Right lobe of liver (tissue), 4 donors: ENCODE data around the gene INPP4B.

ENCODE experiments used
- CTCF ChIP-seq, 4 donors: fragments of 200-600 bp in 3 of 4; fragments of 450-650 bp in 1 of 4; IDR thresholded peaks; one replicate each; pipeline versions ENCODE4 v1.5.1 to v1.8.0; 2016 to 2022; ENCODE audit warnings: antibody characterized with exemption in 4 of 4, mild to moderate bottlenecking in 2 of 4
- POLR2A ChIP-seq: fragments of 450-650 bp; IDR thresholded peaks from one replicate; pipeline ENCODE4 v1.6.1; 2017; ENCODE audit warnings: antibody characterized with exemption, mild to moderate bottlenecking
- donor health status: DM: no; HTN: no; CAD: no.
- donor health status: DM: no; HTN: no; CAD: no.
- donor health status: DM: no; HTN: yes; CAD: no.

- TF ChIP-seq CTCF (IDR thresholded peaks at IDR 0.05) (no peak), POLR2A (no peak)
Measured at GRCh38 chr4:142334931-142335330, 511.2 kb downstream of the INPP4B start.
